GM12878 (cell line): ENCODE results near the gene RBL2. TPM values are rescaled to one million over a fixed set of nuclear protein-coding genes. Genes with fewer than 3 reads are reported as not detected.

Source experiments
- ATAC-seq: fragments of 200-7000 bp; cut with Tn5 transposase; 3 replicates; pipeline ENCODE4 v1.9.1; 2020; ENCODE audit warnings: mild to moderate bottlenecking, moderate library complexity
- BruUV-seq: library from RNA; stranded (reverse); fragments of 400-500 nt; replicated peaks from 2 replicates; lab custom pipeline; 2021; lab: Mats Ljungman, UMichigan
- CTCF ChIA-PET: fragments of 300-600 bp; sonication (Branson Sonifier 250); formaldehyde crosslinking; extraction: SDS; loops from one replicate; lab custom pipeline; 2021; ENCODE audit warnings: inconsistent platforms; lab: Yijun Ruan, JAX
- POLR2A ChIA-PET: fragments of 350-600 bp; formaldehyde crosslinking; extraction: SDS; loops from one replicate; lab custom pipeline; 2021; ENCODE audit warnings: inconsistent platforms; lab: Charles Lee
- RAD21 ChIA-PET: fragments of 300-600 bp; sonication (Branson Sonifier 250); formaldehyde crosslinking; loops from one replicate; lab custom pipeline; 2023; ENCODE audit warnings: antibody characterized with exemption; ENCODE audit not compliant: unreplicated experiment; lab: Charles Lee
- SMC1A ChIA-PET: fragments of 300-600 bp; sonication (Branson Sonifier 250); formaldehyde crosslinking; loops from one replicate; lab custom pipeline; 2023; ENCODE audit not compliant: unreplicated experiment, uncharacterized antibody; lab: Charles Lee
- DNase-seq: peaks from one replicate; pipeline ENCODE4 v3.0.0-alpha.2; 2011; ENCODE audit warnings: low read depth, low spot score
- FAIRE-seq: peaks from 3 replicates; lab custom pipeline; 2011; peaks lifted over from hg19 to GRCh38; lab: Jason Lieb, UNC
- H2AFZ ChIP-seq: 2 replicates; pipeline ENCODE4 v1.6.0; 2011; ENCODE audit warnings: low read depth, low read length, control low read depth; ENCODE audit not compliant: control insufficient read depth
- H3K27ac ChIP-seq: 2 replicates; pipeline ENCODE4 v1.5.1; 2011; ENCODE audit warnings: control low read depth; ENCODE audit not compliant: control insufficient read depth, insufficient read depth
- H3K27me3 ChIP-seq, 2 experiments: replicated peaks in 1 of 2; 2 replicates each; pipeline versions ENCODE4 v1.6.0 to v1.6.1; 2011; ENCODE audit warnings: low read length in 1 of 2; ENCODE audit not compliant: control insufficient read depth in 2 of 2, insufficient read depth in 2 of 2
- H3K36me3 ChIP-seq, 2 experiments: 2 replicates each; pipeline ENCODE4 v1.5.1; 2011; ENCODE audit warnings: low read length in 1 of 2; ENCODE audit not compliant: control insufficient read depth in 2 of 2, insufficient read depth in 2 of 2
- H3K4me1 ChIP-seq: 2 replicates; pipeline ENCODE4 v1.6.1; 2011; ENCODE audit warnings: mild to moderate bottlenecking, low read length, moderate library complexity, mixed read lengths; ENCODE audit not compliant: control insufficient read depth, insufficient read depth
- H3K4me2 ChIP-seq: 2 replicates; pipeline ENCODE4 v1.6.0; 2011; ENCODE audit warnings: control low read depth; ENCODE audit not compliant: control insufficient read depth, insufficient read depth
- H3K4me3 ChIP-seq: fragments of 200-600 bp; sonication (generic); 2 replicates; pipeline ENCODE4 v1.5.1; 2016
- H3K79me2 ChIP-seq: 2 replicates; pipeline ENCODE4 v1.6.0; 2011; ENCODE audit warnings: low read length; ENCODE audit not compliant: control insufficient read depth, insufficient read depth
- H3K9ac ChIP-seq: 2 replicates; pipeline ENCODE4 v1.8.0; 2011; ENCODE audit warnings: low read length, control low read depth, mixed read lengths; ENCODE audit not compliant: control insufficient read depth, insufficient read depth
- H3K9me3 ChIP-seq: replicated peaks from 3 replicates; pipeline ENCODE4 v1.5.1; 2011; ENCODE audit warnings: mild to moderate bottlenecking, low read length; ENCODE audit not compliant: control insufficient read depth, insufficient read depth
- H4K20me1 ChIP-seq: 2 replicates; pipeline ENCODE4 v1.6.0; 2011; ENCODE audit not compliant: control insufficient read depth, insufficient read depth
- BHLHE40 ChIP-seq, 2 experiments: fragments of 450-650 bp in 1 of 2; IDR thresholded peaks; 2 replicates each; pipeline ENCODE4 v1.6.1; 2011 to 2017; ENCODE audit warnings: low read depth in 2 of 2, borderline replicate concordance in 1 of 2, improper control_type of control experiment in 1 of 2, low read length in 1 of 2, mild to moderate bottlenecking in 1 of 2
- IRF3 ChIP-seq: fragments of 450-650 bp; IDR thresholded peaks from 2 replicates; pipeline ENCODE4 v1.6.1; 2014; ENCODE audit warnings: mild to moderate bottlenecking
- JUND ChIP-seq: IDR thresholded peaks from 2 replicates; pipeline ENCODE4 v1.6.1; 2012; ENCODE audit warnings: low read depth, mild to moderate bottlenecking, low read length, improper control_type of control experiment, moderate library complexity
- MEF2B ChIP-seq: fragments of 450-650 bp; IDR thresholded peaks from 2 replicates; pipeline ENCODE4 v1.6.1; 2018; ENCODE audit warnings: mild to moderate bottlenecking, moderate library complexity; ENCODE audit not compliant: partially characterized antibody, poor library complexity, severe bottlenecking
- MTA2 ChIP-seq: fragments of 450-650 bp; IDR thresholded peaks from 2 replicates; pipeline ENCODE4 v1.6.1; 2016; ENCODE audit warnings: low read depth, mild to moderate bottlenecking, moderate library complexity
- NRF1 ChIP-seq: conservative IDR thresholded peaks from 2 replicates; pipeline ENCODE4 v1.6.1; 2011; ENCODE audit warnings: mild to moderate bottlenecking, low read depth, low read length, improper control_type of control experiment
- PAX5 ChIP-seq: IDR thresholded peaks from 2 replicates; pipeline ENCODE4 v1.6.1; 2011; ENCODE audit warnings: low read depth, low read length, borderline replicate concordance
- RAD51 ChIP-seq: fragments of 450-650 bp; IDR thresholded peaks from 2 replicates; pipeline ENCODE4 v1.6.1; 2016; ENCODE audit warnings: moderate library complexity, mild to moderate bottlenecking, inconsistent platforms
- SP1 ChIP-seq: IDR thresholded peaks from one replicate; pipeline ENCODE4 v1.6.1; 2011; ENCODE audit warnings: low read depth, low read length
- TCF7 ChIP-seq: IDR thresholded peaks from 2 replicates; pipeline ENCODE4 v1.6.1; 2014; ENCODE audit warnings: antibody characterized with exemption, borderline replicate concordance
- ZNF207 ChIP-seq: fragments of 450-650 bp; IDR thresholded peaks from 2 replicates; pipeline ENCODE4 v1.6.1; 2014; ENCODE audit warnings: antibody characterized with exemption, mild to moderate bottlenecking, borderline replicate concordance
- in situ Hi-C: fragments of 300-500 bp; cut with MboI; formaldehyde crosslinking; loops from 9 replicates; pipeline ENCODE4 v1.14.3; 2018; ENCODE audit warnings: mixed read lengths
- intact Hi-C: fragments of 100-400 bp; cut with micrococcal nuclease; formaldehyde crosslinking; loops from one replicate; pipeline ENCODE4 v1.14.2; 2022; ENCODE audit not compliant: unreplicated experiment
- polyA plus RNA-seq, 11 experiments: library from polyadenylated mRNA; depleted of rRNA in 4 of 11; unstranded in 6 of 11; stranded (reverse) in 5 of 11; fragments of >200 nt; fragmentation: Nextera tagmentation in 4 of 11; fragmentation: Illumina TruSeq in 1 of 11; extraction: Ambion mirVana in 4 of 11; extraction: Trizol in 1 of 11; gene quantifications; 1 replicate in 1 of 11; 2 replicates in 10 of 11; pipeline versions ENCODE4 v1.2.1 to v1.2.3, GENCODE V29; 2011 to 2016; ENCODE audit warnings: inconsistent platforms in 2 of 11, missing spikeins in 2 of 11, low read depth in 1 of 11
- total RNA-seq, 4 experiments: library from RNA; depleted of rRNA in 3 of 4; stranded (reverse); fragments of >200 nt in 3 of 4; fragmentation: Illumina TruSeq in 1 of 4; extraction: Trizol in 1 of 4; gene quantifications; 2 replicates each; pipeline versions ENCODE4 v1.2.1 to v1.2.3, GENCODE V29; 2013 to 2021
- TF ChIP-seq, protein P1 (sequence below): IDR thresholded peaks from 2 replicates; pipeline ENCODE4 v1.6.1; 2012; ENCODE audit warnings: mild to moderate bottlenecking, low read depth, low read length
- TF ChIP-seq, protein P2 (sequence below): fragments of 450-650 bp; IDR thresholded peaks from 2 replicates; pipeline ENCODE4 v1.6.1; 2017; ENCODE audit warnings: mild to moderate bottlenecking

The RBL2 gene
- total and polyA plus RNA-seq, 10 of the 15 experiments (the other 5 are each of a cell fraction or from before 2014, with no cell fraction given): 10.0 to 107 (median 39.0) TPM

DNA sequence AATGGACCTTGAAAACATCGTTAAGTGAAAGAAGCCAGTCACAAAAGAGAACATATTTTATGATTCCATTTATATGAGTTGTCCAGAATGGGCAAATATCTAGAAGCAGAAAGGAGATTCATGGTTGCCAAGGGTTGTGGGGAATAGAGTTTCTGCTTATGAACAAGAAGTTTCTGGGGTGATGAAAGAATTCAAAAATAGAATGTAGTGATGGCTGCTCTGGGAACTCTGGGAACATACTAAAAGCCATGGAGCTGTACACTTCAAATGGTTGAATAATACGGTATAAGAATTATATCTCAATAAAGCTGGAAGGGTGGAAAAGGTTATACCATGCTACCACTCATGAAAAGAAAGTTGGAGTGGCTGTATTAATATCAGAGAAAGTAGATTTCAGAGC is 50.3 kb downstream of the RBL2 start (continued):
- TF ChIP-seq, protein P1, sequence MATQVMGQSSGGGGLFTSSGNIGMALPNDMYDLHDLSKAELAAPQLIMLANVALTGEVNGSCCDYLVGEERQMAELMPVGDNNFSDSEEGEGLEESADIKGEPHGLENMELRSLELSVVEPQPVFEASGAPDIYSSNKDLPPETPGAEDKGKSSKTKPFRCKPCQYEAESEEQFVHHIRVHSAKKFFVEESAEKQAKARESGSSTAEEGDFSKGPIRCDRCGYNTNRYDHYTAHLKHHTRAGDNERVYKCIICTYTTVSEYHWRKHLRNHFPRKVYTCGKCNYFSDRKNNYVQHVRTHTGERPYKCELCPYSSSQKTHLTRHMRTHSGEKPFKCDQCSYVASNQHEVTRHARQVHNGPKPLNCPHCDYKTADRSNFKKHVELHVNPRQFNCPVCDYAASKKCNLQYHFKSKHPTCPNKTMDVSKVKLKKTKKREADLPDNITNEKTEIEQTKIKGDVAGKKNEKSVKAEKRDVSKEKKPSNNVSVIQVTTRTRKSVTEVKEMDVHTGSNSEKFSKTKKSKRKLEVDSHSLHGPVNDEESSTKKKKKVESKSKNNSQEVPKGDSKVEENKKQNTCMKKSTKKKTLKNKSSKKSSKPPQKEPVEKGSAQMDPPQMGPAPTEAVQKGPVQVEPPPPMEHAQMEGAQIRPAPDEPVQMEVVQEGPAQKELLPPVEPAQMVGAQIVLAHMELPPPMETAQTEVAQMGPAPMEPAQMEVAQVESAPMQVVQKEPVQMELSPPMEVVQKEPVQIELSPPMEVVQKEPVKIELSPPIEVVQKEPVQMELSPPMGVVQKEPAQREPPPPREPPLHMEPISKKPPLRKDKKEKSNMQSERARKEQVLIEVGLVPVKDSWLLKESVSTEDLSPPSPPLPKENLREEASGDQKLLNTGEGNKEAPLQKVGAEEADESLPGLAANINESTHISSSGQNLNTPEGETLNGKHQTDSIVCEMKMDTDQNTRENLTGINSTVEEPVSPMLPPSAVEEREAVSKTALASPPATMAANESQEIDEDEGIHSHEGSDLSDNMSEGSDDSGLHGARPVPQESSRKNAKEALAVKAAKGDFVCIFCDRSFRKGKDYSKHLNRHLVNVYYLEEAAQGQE: no peak
- TF ChIP-seq, all 136 proteins: peak for 0

- Histone ChIP-seq H4K20me1 (no peaks in the 10 kb centered on the region), H3K4me2 (no peak overlapping the region), H3K9ac (no peak overlapping the region), H3K79me2 (no peaks in the 10 kb centered on the region), H3K27ac (no peak overlapping the region), H3K9me3 (no peaks in the 10 kb centered on the region; the same call in 2 of the 3 replicates), H2AFZ (no peak overlapping the region), H3K36me3 (peaks cover 5 to 20% of the 10 kb centered on the region in 2 experiments), H3K4me1 (no peaks in the 10 kb centered on the region), H3K27me3 (no peaks in the 10 kb centered on the region), H3K4me3 (no peak overlapping the region)
- intact Hi-C loops: no loop called here
- FAIRE-seq (no peak), ATAC-seq (no peak), DNase-seq (no peak)
- in situ Hi-C loops: no loop called here
- SMC1A ChIA-PET: no interaction called here
- CTCF ChIA-PET: no interaction called here
- BruUV-seq: no TSS peak
- POLR2A ChIA-PET: no interaction called here
- RAD21 ChIA-PET: interaction anchor here (1.2 kb wide), 1 partner anchor 16 kb away, joined by 3 read pairs; no protein-coding TSS in a partner anchor
- TF ChIP-seq TCF7: no peak
- no peak for TF ChIP-seq NRF1
- TF ChIP-seq PAX5: no peak
- TF ChIP-seq SP1: no peak
- TF ChIP-seq IRF3: no peak
- TF ChIP-seq MEF2B: no peak
- no peak for TF ChIP-seq JUND
- TF ChIP-seq, protein P2, sequence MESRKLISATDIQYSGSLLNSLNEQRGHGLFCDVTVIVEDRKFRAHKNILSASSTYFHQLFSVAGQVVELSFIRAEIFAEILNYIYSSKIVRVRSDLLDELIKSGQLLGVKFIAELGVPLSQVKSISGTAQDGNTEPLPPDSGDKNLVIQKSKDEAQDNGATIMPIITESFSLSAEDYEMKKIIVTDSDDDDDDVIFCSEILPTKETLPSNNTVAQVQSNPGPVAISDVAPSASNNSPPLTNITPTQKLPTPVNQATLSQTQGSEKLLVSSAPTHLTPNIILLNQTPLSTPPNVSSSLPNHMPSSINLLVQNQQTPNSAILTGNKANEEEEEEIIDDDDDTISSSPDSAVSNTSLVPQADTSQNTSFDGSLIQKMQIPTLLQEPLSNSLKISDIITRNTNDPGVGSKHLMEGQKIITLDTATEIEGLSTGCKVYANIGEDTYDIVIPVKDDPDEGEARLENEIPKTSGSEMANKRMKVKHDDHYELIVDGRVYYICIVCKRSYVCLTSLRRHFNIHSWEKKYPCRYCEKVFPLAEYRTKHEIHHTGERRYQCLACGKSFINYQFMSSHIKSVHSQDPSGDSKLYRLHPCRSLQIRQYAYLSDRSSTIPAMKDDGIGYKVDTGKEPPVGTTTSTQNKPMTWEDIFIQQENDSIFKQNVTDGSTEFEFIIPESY: no peak
- TF ChIP-seq, protein P1: no peak
- no peak for TF ChIP-seq MTA2
- no peak for TF ChIP-seq BHLHE40 (IDR thresholded peaks at IDR 0.05; ENCODE audit: borderline replicate concordance in 1 of 2, low read depth in 2 of 2, low read length in 1 of 2)
- no peak for TF ChIP-seq RAD51
- no peak for TF ChIP-seq ZNF207
These were observed 52.0 kb downstream of the RBL2 start for GRCh38 chr16:53486230-53486629.
